ENCODE data around the gene RNF207.
"Not testable (repeated sequence)": the region's sequence is repeated elsewhere in the genome, so short reads cannot be mapped to it uniquely, and the experiment has no call there.

The RNF207 gene

DNA sequence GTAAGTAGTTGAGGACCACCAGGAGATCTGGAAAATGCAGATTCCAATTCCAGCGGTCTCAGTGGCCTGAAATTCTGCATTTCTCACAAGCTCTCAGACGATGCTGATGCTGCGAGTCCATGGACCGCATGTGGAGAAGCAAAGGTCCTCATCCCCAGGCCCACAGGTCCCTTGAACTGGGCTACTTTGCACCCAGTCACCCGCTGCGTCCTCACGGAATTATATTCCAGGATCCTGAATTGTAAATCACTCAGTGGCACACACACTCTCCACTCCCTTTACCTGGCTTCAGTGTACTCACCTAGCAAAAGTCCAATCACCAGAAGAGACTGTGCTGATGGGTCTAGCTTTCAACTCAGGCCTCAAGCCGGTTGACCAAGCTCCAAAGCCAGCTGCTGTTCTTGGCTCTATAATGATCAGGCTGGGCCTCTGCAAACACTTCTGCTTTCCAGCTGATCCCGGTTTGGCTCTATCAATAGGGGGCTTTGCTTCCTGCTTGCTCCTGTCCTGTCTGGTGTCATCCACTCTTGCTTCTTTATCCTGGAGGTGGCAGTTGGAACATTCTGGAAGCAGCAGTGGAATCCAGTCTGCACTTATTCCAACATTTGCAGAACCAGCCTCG lies 5.6 kb upstream of the RNF207 start:
- DNase-seq (ENCODE audit: low spot score) = no peak

DNA sequence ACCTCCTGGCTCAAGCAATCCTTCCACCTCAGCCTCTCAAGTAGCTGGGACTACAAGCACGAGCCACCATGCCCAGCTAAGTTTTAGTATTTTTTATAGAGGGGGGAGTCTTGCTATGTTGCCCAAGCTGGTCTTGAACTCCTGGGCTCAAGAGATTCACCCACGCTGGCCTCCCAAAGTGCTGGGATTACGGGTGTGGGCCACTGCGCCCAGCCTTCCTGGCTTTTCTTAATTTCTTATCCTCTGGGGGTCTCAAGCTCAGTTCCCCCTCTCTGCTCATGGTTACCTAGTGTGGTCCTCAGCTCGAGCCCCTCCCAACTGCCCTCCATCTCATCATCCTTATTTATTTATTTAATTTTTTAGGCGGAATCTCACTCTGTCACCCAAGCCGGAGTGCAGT lies 3.7 kb upstream of the RNF207 start:
- no peak for DNase-seq (ENCODE audit: low spot score)

DNA sequence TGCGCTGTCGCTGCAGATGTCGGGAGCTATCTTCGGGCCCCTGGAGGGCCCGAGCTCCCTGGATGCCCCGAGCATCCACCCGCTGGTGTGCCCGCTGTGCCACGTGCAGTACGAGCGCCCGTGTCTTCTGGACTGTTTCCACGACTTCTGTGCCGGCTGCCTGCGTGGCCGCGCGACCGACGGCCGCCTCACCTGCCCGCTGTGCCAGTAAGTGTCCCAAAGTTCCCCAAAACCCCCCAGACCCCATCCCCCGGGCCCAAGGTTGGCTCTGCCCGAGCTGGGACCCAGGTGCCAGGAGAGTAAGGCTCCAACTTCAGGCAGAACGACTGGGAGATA lies 569 bp downstream of the RNF207 start:
- no peak for DNase-seq (ENCODE audit: low spot score)

DNA sequence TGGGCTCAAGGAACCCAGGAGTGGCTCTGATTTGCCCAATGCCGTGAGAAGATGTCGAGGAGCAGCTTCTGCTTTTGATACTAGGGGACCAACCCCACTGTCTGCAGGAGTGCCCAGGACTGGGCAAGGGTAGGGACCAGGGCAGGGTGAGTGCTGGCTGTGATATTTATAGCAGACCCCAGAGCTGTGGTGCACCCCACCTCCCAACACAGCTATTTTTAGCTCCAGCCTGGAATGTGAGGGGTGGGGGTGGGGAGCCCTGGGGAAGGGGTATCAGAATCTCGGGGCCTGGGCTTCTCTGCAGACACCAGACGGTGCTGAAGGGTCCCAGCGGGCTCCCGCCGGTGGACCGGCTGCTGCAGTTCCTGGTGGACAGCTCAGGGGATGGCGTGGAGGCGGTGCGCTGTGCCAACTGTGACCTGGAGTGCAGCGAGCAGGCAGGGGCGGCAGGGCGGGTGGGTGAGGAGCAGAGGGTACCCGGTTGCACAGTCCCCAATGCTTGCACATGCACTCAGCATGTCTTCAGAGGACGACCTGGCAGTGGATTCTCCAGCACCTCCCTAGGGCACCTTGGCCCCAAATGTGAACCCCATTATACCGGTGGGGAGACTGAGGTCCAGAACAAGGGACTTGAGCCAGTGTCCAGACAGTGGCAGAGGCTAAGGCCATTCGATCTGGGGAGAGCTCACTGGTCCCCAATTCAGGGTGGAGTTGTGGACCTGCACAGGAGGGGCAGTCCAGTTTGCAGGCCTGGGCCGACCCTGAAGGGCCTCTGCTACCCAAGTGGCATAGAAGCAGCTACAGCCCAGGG lies 1.4 kb downstream of the RNF207 start:
- DNase-seq (ENCODE audit: low spot score) = no peak

DNA sequence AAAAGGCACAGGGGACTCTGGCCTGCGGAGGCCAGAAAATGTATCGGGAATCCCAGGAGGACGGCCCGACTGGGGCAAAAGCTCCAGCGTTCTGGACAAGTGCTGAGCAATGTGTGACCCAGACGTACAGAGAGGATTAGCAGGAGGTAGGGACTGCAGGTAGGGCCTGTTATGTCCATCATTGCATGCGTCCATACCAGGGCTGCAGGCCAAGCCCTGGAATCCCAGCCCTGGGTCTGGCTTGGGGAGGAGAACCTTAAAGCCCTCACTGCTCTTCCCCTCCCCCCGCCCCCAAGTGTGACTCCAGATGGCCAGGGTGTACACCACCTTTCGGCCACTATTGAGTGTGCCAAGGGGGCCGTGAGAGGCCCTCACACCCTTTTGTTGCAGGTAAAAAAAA lies 2.0 kb downstream of the RNF207 start:
- DNase-seq (ENCODE audit: low spot score) = no peak

DNA sequence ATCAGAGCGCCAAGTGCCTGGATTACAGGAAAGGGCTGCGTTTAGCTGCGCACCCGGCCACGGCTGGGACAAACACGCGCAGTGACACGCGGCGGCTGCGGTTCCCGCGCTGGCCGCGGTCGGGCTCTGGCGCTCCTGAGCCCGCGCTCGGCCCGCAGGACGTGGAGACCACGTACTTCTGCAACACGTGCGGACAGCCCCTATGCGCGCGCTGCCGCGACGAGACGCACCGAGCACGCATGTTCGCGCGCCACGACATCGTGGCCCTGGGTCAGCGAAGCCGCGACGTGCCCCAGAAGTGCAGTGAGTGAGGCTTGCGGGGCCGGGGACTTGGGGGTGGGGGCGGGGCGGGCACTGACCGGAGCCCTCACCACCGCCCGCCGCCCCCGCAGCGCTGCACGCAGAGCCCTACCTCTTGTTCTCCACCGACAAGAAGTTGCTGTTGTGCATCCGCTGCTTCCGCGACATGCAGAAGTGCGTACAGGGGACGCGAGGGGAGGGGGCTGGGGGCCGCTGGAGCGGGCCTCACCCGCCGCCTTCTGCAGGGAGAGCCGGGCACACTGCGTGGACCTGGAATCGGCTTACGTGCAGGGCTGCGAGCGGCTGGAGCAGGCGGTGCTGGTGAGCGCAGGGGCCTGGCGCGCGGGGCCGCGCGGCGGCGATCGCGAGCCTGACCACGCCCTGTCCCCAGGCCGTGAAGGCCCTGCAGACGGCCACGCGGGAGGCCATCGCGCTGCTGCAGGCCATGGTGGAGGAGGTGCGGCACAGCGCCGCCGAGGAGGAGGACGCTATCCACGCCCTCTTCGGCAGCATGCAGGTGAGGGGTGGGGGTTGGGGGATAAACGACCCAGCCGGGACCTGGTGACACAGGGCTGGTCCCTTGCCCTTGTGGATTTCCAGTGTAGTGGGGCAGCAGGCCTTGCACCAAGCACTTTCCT lies 3.1 kb downstream of the RNF207 start:
- peak; percentile 8 for DNase-seq (ENCODE audit: low spot score)

DNA sequence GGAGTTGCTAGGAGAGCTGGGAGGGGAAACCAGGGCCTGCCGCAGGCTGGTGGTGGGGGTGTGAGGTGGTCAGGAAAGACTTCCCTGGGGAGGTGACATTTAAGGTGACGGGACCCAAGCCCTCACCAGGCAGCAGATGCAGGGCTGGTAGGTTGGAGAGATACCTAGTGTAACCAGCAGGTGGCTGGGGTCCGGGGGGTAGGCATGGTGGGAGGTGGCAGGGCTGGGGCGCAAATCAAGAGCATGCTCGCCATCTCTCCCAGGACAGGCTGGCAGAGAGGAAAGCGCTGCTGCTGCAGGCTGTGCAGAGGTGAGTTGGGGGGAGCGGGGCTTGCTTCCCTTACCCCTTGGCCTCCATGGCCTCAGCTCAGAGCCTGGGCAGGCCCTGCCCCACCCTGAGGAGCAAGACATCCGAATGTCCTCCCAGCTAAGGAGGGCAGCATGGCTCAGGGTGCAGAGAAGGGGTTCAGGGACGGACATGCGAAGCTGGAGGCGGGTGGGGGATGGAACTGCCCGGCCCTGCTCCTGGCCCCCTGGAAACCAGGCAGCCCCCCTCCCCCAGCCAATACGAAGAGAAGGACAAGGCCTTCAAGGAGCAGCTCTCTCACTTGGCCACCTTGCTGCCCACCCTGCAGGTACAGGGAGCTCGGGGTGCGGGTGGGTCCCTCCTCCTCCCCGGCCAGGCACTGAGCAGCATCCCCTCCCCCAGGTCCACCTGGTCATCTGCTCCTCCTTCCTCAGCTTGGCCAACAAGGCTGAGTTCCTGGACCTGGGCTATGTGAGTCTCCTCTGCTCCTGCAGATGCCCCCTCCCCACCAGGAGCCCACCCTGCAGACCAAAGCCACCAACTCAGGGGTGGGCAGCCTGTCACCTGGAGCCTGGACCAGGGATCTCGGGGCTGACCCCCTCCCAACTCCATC lies 4.0 kb downstream of the RNF207 start:
- no peak for DNase-seq (ENCODE audit: low spot score)

DNA sequence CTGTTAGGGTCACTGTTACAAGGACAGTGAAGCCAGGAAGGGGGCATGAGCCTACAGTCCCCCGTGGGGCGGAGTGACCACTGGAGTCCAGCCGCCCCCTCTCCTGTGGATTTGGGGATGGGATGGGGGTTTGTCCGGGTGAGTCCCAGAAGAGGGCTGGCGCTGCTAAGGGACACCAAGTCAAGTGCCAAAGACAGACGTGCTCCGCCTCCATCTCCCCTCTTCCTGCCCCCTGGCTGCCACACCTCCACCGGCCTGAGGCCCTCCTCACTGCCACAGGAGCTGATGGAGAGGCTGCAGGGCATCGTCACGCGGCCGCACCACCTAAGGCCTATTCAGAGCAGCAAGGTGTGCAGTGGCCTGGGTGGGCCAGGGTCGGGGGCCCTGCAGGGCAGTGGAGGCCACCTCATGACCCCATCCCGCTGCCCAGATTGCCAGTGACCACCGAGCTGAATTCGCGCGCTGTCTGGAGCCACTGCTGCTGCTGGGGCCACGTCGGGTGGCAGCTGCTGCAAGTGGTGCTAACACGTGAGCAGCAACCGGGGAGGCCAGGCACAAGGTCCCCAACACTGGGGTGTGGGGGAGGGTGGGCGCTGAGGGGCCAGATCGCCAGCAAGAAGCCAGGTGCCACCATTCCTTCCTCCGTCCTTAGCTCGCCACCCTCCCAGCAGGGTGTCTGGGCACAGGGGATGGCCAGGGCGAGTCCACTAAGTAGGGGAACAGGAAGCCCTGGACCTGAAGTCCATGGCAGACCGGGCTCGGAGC lies 4.9 kb downstream of the RNF207 start:
- DNase-seq (ENCODE audit: low spot score) = no peak

DNA sequence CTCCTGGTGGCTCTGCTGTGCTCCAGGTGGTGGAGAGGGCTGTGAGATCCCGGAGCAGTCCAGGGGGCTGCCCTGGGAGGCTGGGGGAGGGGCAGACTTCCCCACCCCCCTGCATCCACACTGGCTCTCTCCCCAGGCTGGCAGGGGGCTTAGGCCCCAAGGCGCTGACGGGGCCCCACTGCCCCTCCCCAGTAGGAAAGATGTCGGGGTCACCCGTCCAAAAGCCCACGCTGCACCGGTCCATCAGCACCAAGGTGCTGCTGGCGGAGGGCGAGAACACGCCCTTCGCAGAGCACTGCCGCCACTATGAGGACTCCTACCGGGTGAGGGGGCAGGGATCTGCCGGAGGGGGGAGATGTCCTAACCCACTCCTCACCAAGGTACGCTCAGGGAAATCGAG lies 5.8 kb downstream of the RNF207 start:
- no peak for DNase-seq (ENCODE audit: low spot score)

DNA sequence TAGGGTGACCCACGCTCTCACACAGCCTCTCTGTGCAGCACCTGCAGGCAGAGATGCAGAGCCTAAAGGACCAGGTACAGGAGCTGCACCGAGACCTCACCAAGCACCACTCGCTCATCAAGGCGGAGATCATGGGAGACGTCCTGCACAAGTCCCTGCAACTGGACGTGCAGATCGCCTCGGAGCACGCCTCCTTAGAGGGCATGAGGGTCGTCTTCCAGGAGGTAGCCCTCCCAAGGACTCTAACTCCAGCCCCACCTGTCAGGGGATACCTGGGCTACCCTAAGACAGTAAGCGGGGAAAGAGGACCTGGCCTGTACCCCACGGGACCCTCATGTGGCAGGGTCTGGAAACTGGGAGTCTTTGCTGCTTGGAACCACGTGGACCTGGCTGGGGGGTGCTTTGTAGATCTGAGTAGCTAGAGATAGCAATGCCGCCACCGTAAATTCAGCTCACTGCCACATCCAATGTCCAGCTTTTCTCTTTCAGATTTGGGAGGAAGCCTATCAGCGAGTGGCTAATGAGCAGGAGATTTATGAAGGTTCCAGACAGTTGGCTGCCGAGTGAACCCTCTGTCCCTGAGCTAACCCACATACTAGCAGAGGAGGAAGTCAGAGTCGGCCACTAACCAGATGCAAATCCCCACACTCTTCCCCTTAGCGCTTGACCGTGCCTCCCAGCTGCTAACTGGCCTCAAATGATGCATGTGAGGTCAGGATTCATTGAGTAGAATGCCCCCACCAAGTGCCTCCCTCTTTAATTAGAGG lies 6.5 kb downstream of the RNF207 start:
- DNase-seq (ENCODE audit: low spot score) = no peak

DNA sequence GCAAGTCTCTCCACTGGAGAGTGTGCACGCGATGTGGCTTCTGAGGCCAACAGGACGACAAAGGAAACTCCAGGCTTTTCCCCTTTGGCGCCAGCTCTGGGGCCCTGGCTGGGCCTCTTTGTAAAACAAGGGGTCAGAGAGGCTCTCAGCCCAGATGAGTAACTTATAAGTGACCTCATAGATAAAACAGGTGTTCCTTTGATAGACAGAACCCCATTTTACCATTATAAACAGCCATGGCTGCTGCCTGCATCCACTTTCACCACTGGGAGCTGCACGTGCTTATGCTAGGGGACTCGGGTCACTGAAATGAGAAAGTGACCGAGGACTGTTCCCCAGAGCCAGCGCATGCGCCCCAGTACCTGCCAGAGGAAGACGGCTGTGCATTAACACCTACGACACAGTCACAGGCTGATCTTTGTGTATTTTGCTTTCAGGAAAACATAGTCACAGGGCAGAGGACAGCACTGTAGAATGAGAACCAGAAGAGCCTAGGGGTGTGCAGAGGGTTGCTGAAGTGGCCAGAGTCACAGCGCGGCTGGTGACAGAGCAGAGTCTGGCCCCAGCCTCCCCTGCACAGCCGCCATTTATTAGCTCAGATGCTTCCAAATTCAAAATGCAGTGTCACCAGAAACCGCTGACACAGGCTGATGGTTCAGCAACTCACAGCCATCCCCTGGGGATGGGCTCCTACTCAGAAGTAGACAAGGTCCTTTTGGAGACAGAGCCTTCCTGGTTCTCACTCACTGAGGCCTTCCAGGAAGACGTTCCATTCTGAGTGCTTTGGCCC lies 12.7 kb downstream of the RNF207 start:
- no peak for DNase-seq (ENCODE audit: low spot score)

DNA sequence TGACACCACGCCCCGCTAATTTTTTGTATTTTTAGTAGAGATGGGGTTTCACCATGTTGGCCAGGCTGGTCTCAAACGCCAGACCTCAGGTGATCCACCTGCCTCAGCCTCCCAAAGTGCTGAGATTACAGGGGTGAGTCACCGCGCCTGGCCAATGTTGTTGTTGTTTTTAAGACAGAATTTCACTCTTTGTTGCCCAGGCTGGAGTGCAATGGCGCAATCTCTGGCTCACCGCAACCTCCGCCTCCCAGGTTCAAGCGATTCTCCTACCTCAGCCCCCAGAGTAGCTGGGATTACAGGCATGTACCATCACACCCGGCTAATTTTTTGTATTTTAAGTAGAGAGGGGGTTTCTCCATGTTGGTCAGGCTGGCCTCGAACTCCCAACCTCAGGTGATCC lies 13.7 kb downstream of the RNF207 start:
- DNase-seq (ENCODE audit: low spot score) = not testable (repeated sequence)

DNA sequence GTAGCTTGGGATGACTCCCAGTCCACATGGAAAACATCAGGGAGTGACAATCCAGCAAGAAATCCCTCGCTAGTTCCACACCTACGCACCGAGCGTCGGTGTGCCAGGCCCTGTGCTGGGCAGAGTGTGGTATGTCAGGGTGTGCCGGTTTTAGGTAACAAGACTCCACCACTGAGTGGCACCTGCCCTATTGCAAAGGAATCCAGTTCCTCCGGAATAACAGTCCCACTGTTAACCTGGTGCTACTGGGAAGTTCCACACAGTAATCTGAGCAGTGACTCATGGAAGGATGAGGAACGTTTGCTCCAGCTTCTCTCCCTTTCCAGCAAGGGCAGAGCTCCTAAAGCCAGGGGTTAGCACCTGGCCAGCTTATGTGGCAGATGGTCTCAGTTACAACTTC lies 14.3 kb downstream of the RNF207 start:
- no peak for DNase-seq (ENCODE audit: low spot score)

DNA sequence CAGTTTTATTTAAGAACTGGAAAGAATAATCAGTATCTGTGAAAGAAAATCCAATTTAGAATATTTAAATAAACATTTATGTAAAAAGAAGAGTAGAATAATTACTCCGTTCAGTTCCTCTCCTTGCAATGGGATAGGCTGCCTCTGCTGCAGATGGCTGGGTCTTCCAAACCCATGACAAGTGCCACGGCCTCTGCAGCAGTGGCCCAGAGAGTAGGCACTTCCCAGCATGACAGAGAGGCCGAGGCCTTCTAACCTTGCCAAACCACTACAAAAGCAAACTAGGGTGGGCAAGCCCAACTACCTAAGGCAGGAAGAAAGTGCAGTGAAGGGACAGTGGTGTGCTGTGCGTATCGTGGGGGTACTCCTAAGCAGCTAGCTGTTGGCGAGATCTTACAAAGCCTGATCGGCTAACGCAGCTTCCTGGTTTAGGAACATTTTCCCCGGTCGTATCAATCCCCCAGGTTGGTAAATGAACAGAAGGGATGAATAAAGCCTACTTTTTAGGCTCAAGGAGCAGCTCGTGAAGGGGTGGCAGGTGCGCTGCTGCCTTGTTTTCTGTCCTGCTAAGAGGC lies 15.4 kb downstream of the RNF207 start:
- DNase-seq (ENCODE audit: low spot score) = no peak

DNA sequence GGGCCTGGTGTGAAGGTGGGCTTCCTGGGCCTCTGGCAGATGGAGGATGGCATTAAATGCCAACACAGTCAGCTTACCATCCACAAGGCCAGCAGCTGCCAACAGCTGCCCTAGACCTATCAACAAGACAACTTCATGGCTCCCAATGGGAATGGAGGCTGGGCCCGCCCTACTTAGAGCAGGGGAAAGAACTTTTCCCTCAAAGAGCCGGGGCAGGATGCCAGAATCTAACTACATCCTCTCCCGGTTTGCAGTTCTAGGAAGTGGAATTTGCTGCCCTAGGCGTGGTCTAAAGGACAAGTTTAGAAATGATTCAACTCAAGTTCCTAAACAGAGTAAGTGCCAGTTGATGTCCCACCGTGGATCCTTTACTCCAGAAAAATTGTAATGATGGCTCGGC lies 16.7 kb downstream of the RNF207 start:
- DNase-seq (ENCODE audit: low spot score) = no peak

DNA sequence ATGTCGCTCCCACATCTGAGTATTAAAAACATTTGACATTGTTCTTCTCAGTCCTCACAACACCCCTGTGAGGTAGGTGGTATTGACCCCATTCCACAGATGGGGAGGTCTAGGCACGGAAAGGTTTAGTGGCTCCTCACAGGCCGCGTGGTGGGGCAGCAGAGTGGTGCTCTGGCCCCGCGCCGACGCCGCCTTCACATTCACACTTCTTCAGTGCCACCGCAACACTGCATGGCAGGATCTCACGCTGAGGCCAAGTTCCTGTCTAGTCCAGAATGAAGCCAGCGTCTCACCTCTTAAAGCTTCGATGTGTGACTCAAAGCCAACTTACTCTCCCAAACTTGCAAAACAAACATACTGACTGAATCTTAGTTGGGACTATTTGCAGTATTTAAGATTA lies 17.7 kb downstream of the RNF207 start:
- no peak for DNase-seq (ENCODE audit: low spot score)

DNA sequence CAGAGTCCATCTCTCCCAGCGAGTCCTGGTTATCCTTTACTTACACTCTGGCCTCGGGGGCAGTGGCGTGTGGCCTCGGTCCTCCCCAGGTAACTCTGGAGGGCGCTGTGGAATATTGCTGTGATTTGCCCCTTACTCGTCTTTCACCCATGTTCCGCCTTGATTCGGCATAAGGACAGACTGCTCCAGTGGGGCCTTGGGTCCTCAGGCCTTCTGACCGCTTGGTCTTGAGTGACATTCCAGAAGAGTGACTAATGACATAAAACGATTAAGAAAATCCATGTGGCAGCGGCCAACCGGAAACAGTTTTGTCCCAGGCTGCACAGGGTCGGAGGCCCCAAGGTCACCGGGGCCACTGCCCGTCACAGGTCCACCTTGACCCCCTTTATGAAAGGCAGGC lies 18.8 kb downstream of the RNF207 start:
- DNase-seq (ENCODE audit: low spot score) = no peak

DNA sequence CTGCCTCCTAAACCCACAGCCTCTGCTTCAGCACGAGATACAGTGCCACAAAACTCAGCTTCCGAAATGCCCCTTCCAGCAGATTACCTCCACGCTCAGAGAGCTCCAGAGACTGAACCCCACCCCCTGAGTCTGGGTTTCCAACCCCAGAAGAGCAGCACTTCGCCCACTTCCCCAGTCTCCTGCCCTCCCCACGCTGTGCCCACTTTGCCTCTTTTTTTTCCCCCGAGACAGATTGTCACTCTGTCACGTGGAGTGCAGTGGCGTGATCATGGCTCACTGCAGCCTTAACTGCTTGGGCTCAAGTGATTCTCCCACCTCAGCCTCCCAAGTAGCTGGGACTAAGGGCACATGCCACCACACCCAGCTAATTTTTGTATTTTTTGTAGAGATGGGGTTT lies 19.7 kb downstream of the RNF207 start:
- no peak for DNase-seq (ENCODE audit: low spot score)

DNA sequence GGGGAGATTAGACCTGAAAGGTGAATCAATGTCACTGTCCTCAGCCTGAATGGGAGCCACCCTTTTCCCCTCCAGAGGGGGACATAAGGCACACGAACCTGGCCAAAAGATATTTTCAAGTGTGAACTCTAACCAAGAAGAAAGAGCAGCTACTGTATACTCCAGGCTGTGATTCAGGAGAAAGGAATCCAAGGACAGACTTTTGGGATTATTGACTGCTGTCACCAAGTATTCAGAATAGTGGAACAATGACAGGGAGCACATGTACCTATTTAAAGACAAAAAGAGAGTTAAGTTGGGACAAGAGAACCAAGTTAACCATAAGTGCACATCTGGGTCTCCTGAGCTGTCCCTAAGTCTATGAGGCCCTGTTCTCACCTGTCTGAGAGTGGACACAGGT lies 27.5 kb downstream of the RNF207 start:
- no peak for DNase-seq (ENCODE audit: low spot score)
